Activated naive CD8-positive, alpha-beta T cell treated with anti-CD3 and anti-CD28 coated beads, Interleukin-2, amount 50 U/mL, for 24 hours (primary cell): ENCODE results near the gene MZB1.
"Not testable (repeated sequence)": the region's sequence is repeated elsewhere in the genome, so short reads cannot be mapped to it uniquely, and the experiment has no call there.

Experiments used
- ATAC-seq: fragments of 150-1000 bp; cut with Tn5 transposase; one replicate; pipeline ENCODE4 v1.10.0; 2021
- DNase-seq: peaks from one replicate; pipeline ENCODE4 v3.0.0; 2021
- H3K27ac Mint-ChIP-seq: one replicate; pipeline ENCODE4 v1.8.0; 2021; ENCODE audit warnings: mild to moderate bottlenecking, mixed read lengths
- H3K27me3 Mint-ChIP-seq: one replicate; pipeline ENCODE4 v1.8.0; 2021; ENCODE audit warnings: mixed read lengths
- H3K36me3 Mint-ChIP-seq: one replicate; pipeline ENCODE4 v1.8.0; 2021; ENCODE audit warnings: low read depth, mixed read lengths
- H3K4me1 Mint-ChIP-seq: one replicate; pipeline ENCODE4 v1.8.0; 2021; ENCODE audit warnings: mixed read lengths
- H3K4me3 Mint-ChIP-seq: one replicate; pipeline ENCODE4 v1.8.0; 2021; ENCODE audit warnings: mild to moderate bottlenecking, moderate library complexity, mixed read lengths
- H3K9me3 Mint-ChIP-seq: one replicate; pipeline ENCODE4 v1.8.0; 2021; ENCODE audit warnings: mixed read lengths

Gene MZB1

GRCh38 chr5:139347863-139348262 is 41.9 kb downstream of the MZB1 start:
- H3K27ac Mint-ChIP-seq, H3K27me3 Mint-ChIP-seq, DNase-seq, ATAC-seq, H3K9me3 Mint-ChIP-seq, H3K4me3 Mint-ChIP-seq: not testable (repeated sequence)
- H3K4me1 Mint-ChIP-seq: peaks cover 47% of the 10 kb centered on the region
- peaks cover 13% of the 10 kb centered on the region for H3K36me3 Mint-ChIP-seq

GRCh38 chr5:139345442-139345841 is 44.3 kb downstream of the MZB1 start:
- not testable (repeated sequence) for H3K27me3 Mint-ChIP-seq, H3K9me3 Mint-ChIP-seq, ATAC-seq, DNase-seq, H3K4me3 Mint-ChIP-seq, H3K27ac Mint-ChIP-seq
- Mint-ChIP-seq H3K4me1 (peaks cover 62% of the 10 kb centered on the region), H3K36me3 (peaks cover 13% of the 10 kb centered on the region)

- H3K4me3 Mint-ChIP-seq: peak overlapping the region; percentile 94
- peaks cover 13% of the 10 kb centered on the region for H3K36me3 Mint-ChIP-seq
- no peak for ATAC-seq
- no peak for DNase-seq
- H3K4me1 Mint-ChIP-seq: peaks cover 61% of the 10 kb centered on the region
- peaks cover 3% of the 10 kb centered on the region for H3K27me3 Mint-ChIP-seq
- H3K27ac Mint-ChIP-seq: peak overlapping the region; percentile 26
- no peaks in the 10 kb centered on the region for H3K9me3 Mint-ChIP-seq
Observed at GRCh38 chr5:139344177-139344576, 45.5 kb downstream of the MZB1 start.

GRCh38 chr5:139343476-139343875 is 46.2 kb downstream of the MZB1 start:
- no peaks in the 10 kb centered on the region for H3K9me3 Mint-ChIP-seq
- no peak for DNase-seq
- peaks cover 56% of the 10 kb centered on the region for H3K4me1 Mint-ChIP-seq
- no peak for ATAC-seq
- peaks cover 13% of the 10 kb centered on the region for H3K36me3 Mint-ChIP-seq
- peak overlapping the region; percentile 96 for H3K27ac Mint-ChIP-seq
- H3K27me3 Mint-ChIP-seq: peaks cover 3% of the 10 kb centered on the region
- H3K4me3 Mint-ChIP-seq: peak overlapping the region; percentile 94

DNA sequence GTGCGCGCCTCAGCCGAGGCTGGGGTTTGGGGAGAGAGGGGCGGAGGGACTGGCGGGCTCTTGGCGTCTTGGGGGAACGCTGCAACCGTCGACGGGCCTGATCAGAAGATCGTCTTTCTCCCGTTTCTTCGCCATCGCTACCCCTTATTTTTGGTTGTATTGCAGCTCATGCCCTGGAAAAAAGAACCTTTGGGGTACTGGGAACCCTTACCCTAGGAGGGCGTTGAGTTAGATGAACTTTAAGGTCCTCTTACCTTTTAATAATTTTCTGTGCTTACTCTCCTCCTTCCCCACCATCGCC is 47.3 kb downstream of the MZB1 start:
- H3K27ac Mint-ChIP-seq: peak overlapping the region; percentile 96
- peaks cover 12% of the 10 kb centered on the region for H3K36me3 Mint-ChIP-seq
- peak; percentile 73 for ATAC-seq
- no peak for DNase-seq
- H3K4me3 Mint-ChIP-seq: peak overlapping the region; percentile 94
- no peaks in the 10 kb centered on the region for H3K9me3 Mint-ChIP-seq
- peaks cover 52% of the 10 kb centered on the region for H3K4me1 Mint-ChIP-seq
- peaks cover 3% of the 10 kb centered on the region for H3K27me3 Mint-ChIP-seq

- Mint-ChIP-seq H3K27me3 (peaks cover 3% of the 10 kb centered on the region), H3K4me1 (peaks cover 49% of the 10 kb centered on the region), H3K4me3 (peak within 1 kb of the TSS; percentile 94), H3K9me3 (no peaks in the 10 kb centered on the region), H3K27ac (peak within 1 kb of the TSS; percentile 96), H3K36me3 (peaks cover 9% of the 10 kb centered on the region)
- DNase-seq: peak; percentile 98
- peak; percentile 90 for ATAC-seq
Observed at GRCh38 chr5:139341689-139342422, 47.9 kb downstream of the MZB1 start, which contains the start of gene PAIP2. TSS of gene PAIP2 (plus strand) at chr5:139341854. CDS start at chr5:139363785, 21,931 bp downstream.

- peak overlapping the region; percentile 94 for H3K4me3 Mint-ChIP-seq
- H3K27me3 Mint-ChIP-seq: peaks cover 3% of the 10 kb centered on the region
- H3K27ac Mint-ChIP-seq: peak overlapping the region; percentile 96
- peaks cover 49% of the 10 kb centered on the region for H3K4me1 Mint-ChIP-seq
- ATAC-seq (no peak), DNase-seq (no peak)
- no peaks in the 10 kb centered on the region for H3K9me3 Mint-ChIP-seq
- H3K36me3 Mint-ChIP-seq: peaks cover 7% of the 10 kb centered on the region
Observed at GRCh38 chr5:139341187-139341688, 48.5 kb downstream of the MZB1 start.

DNA sequence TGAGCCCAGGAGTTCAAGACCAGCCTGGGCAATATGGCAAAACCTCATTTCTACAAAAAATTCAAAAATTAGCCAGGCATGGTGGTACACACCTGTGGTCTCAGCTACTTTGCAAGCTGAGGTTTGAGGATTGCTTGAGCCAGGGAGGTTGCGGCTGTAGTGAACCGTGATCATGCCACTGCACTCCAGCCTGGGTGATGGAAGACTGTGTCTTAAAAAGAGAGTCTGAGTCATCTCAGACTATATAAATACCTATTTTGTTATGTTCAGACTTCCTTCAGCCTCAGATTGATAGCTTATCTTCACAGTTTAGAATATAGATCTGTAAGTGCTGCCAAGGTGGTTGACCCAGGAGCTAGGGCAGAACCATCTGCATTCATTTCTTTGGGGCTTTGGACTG is 49.7 kb downstream of the MZB1 start:
- Mint-ChIP-seq H3K4me1 (peaks cover 53% of the 10 kb centered on the region), H3K27ac (no peak overlapping the region), H3K36me3 (peaks cover 3% of the 10 kb centered on the region), H3K4me3 (no peak overlapping the region), H3K27me3 (peaks cover 3% of the 10 kb centered on the region), H3K9me3 (no peaks in the 10 kb centered on the region)
- ATAC-seq (no peak), DNase-seq (no peak)
